ENCODE results near the gene SEC16A.

The SEC16A gene, protein sequence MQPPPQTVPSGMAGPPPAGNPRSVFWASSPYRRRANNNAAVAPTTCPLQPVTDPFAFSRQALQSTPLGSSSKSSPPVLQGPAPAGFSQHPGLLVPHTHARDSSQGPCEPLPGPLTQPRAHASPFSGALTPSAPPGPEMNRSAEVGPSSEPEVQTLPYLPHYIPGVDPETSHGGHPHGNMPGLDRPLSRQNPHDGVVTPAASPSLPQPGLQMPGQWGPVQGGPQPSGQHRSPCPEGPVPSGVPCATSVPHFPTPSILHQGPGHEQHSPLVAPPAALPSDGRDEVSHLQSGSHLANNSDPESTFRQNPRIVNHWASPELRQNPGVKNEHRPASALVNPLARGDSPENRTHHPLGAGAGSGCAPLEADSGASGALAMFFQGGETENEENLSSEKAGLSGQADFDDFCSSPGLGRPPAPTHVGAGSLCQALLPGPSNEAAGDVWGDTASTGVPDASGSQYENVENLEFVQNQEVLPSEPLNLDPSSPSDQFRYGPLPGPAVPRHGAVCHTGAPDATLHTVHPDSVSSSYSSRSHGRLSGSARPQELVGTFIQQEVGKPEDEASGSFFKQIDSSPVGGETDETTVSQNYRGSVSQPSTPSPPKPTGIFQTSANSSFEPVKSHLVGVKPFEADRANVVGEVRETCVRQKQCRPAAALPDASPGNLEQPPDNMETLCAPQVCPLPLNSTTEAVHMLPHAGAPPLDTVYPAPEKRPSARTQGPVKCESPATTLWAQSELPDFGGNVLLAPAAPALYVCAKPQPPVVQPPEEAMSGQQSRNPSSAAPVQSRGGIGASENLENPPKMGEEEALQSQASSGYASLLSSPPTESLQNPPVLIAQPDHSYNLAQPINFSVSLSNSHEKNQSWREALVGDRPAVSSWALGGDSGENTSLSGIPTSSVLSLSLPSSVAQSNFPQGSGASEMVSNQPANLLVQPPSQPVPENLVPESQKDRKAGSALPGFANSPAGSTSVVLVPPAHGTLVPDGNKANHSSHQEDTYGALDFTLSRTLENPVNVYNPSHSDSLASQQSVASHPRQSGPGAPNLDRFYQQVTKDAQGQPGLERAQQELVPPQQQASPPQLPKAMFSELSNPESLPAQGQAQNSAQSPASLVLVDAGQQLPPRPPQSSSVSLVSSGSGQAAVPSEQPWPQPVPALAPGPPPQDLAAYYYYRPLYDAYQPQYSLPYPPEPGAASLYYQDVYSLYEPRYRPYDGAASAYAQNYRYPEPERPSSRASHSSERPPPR (N-terminal part only)

DNA sequence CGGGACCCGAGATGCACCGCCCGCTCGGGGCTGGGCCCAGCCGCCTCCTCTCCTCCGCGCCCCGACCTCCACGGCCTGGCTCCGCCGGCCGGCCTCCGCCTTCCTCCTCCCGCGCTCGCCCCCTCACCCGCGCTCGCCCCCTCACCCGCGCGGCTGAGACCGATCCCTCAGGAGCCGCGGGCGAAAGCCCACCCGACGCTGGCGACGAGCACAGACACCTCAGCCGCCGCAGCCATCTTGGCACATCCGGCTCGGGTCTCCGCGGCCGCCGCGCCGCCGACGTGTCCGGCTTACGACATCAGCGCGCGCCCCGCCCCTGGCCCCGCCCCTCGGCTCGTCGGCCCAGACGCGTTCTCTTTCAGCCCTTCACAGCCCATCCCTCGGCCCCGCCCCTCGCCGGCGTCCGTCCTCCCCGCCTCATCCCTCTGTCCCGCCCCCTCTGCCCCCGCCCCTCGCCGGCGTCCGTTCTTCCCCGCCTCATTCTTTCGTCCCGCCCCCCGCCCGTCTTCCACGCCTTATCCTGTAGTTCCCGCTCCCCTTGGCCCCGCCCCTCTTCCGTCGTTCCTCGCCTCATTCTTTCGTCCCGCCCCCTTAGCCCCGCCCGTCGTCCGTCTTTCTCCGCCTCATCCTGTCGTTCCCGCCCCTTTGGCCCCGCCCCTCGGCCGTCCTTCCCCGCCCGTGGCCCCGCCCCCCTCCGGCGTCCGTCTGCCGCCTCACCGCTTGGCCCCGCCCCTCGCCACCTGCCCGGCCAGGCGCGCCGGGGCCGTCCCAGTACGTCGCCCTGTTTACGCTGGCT, at the start of gene SEC16A:
TSS of gene SEC16A (minus strand) at position 248 of the 796 bp plus-strand sequence. CDS start 5,425 bp downstream, outside the sequence.
- peak; percentile 98 for DNase-seq (ENCODE audit: insufficient read length, low spot score)
- FAIRE-seq: no peak

DNA sequence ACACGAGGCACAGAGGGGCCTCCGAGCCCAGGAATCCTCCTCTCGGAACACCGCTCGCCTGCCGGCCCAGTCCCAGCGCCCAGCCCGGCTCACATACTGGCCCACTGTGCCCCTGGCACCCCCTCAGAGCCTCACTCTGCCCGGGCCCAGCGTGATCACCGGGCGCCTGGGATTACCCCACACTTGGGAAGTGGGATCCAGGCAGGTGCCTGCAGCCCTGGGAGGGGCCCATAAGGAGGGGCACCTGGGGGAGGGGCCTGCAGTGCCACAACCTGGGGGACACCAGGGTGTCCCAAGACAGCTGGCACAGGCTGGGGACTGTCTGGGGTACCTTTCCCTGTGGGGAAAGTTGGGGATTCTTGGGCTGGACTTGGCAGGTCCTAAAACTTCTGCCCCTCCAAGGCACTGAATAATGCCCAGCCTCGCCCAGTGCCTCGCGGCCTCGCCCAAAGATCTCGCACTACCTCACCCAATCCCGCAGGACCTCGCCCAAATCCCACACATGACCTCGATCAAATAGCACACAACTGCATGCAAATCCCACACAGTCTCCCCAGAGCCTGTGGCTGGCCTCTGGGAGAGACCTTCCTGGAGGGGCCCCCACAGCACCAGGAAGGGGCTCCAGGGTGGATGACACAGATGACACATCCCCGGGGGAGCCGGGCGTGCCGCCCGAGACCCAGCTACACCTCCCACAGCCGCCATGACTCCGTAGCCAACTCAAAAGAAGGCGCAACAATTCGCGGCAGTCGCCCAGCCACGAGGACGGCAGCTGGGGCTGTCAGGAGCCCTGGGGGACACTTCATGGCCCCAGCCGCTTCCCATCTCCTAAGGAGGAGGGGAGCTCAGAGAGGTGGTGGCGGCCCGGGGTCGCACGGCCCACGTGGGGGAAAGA, 49.3 kb upstream of the SEC16A start:
- FAIRE-seq: no peak

More for the DNA sequence above, at the start of gene SEC16A:
- peak; percentile 94 for TF ChIP-seq POLR2A (IDR thresholded peaks at IDR 0.05; ENCODE audit: low read depth, low read length)

DNA sequence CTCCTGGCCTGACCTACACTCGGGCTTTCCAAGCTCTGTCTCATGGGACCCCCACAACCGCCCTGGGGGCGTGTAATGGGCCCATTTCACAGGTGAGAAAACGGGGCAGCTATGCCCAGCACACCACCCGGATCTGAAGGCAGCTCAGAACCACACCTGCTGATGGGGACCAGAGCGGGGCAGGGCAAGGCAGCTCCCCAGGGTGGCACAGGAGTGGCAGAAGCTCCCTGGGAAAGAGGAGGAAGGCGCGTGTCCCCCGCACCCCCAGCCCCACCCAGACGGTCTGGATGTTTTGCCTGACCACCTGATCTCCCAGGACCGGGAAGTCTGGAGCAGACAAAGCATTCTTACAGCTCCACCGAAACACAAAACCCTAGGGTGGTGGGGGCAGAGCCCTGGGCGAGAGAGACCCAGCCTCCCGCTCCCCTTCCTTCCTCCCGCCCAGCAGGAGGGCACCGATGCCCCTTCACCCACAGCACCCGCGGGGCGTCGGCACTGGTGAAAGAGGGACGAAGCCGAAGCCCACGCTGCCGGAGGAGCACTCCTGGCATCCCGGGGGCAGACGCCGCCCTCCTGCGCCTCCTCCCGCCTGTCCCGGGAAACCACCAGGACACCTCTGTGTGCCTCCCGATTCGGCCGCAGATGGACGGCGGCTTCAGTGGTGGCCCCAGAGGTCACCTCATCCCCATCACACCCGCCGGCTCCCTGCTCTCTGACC, 48.5 kb upstream of the SEC16A start:
- TF ChIP-seq POLR2A (IDR thresholded peaks at IDR 0.05; ENCODE audit: low read depth, low read length): no peak
- FAIRE-seq (no peak), DNase-seq (ENCODE audit: insufficient read length, low spot score) (no peak)

More for the DNA sequence above, 49.3 kb upstream of the SEC16A start:
- no peak for DNase-seq (ENCODE audit: insufficient read length, low spot score)
- TF ChIP-seq POLR2A (IDR thresholded peaks at IDR 0.05; ENCODE audit: low read depth, low read length): no peak

DNA sequence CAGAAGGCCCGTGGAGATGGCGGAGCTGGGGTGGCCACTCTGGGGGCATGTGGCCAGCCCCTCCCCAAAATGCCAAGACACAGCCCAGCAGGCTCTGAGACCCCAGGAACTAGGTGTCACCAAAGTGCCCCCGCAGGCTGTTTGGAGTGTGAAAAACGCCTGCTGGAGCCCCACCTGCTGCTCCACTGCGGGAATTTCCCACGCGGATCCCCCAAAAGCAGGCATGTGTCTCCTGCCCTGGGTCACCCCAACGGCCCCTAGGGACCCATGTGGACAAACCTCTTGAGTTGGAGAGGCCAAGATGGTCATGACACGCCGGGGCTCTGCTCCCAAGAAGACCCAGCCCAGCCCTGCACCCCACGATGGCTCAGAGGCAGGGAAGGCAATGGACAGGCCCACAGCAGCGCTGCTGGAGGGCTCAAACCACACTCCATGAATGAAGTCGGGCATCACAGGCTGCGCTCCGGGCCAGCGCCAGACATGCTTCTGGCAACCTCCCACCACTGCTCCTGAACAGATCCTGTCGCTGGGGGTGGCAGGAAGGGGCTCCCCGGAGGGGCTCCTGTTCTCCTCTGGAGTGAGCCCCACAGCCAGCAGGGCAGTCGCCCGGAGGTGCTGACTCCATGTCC, 47.7 kb upstream of the SEC16A start:
- DNase-seq (ENCODE audit: insufficient read length, low spot score) (no peak), FAIRE-seq (no peak)
- no peak for TF ChIP-seq POLR2A (IDR thresholded peaks at IDR 0.05; ENCODE audit: low read depth, low read length)

DNA sequence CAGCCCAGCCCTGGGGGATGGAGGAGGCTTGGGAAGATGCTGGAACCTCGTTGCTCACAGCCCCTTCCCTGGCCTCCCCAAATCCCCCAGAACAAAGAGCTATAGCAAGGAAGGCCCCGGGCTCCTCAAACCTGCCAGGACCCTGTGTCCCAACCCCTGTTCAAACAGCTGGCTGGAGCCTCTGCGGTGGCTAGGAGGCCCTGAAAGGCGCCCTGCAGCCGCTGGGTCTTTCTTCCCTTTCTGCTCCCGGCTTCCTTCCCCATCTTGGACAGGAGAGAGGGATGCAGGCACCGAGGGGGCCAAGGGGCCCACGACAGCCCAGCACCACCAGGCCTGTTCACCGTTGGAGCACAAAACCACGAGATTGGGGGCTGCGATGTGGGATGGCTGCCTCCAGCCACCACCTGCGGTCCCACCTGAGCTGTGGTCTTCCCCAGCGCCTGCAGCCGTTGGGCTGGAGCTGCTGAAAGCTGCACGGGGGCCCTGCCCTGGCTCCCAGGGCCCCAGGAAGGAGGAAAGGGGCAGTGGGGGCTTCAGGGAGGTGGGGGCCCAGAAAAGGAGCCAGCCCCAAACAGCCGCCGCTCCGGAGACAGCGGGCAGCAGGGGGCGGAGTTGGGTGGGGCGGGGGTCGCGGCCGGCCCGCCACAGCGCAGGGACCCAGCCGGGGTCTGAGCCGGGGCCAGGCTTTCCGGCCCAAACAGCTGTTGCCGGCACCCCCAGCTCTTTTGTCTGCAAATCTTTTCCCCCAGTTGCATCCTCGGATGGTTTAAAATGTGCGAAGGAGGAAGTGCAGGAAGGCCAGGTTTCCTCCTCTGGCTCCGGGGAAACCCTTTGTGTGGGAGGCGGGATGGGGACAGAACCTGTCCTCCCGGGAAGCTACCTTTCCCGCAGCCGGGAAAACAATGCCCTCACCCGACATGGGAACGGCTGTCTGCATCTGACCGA, 46.9 kb upstream of the SEC16A start:
- DNase-seq (ENCODE audit: insufficient read length, low spot score): no peak
- no peak for TF ChIP-seq POLR2A (IDR thresholded peaks at IDR 0.05; ENCODE audit: low read depth, low read length)
- no peak for FAIRE-seq

DNA sequence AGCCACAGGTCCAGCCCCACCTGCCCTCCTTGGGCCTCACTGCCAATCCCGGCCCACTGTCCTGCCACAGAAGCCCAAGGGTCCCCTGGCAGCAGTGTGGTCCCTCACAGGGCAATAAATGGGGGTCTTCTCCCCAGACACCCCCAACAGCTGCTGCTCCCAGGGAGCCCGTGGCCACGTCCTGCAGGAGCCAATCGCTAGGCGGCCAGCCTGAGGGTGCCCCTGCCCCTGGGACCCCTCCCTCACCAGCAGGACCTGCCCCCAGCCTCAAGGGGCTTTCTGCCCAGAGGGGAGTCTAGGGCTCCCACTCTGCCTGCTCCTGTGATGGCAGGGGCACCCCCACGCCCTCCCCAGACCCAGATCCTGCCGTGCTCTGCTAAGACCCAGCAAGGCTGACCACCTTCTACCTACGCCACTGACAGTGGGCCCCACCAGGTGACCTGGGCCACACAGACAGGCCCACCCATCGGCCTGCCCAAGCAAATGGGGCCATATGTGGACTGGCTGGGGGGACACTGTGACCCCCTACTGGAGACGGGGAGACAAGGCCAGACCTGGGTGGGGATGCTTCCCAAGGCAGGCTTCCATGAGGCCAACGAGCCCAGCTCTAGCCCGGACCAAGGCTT, 46.0 kb upstream of the SEC16A start:
- no peak for DNase-seq (ENCODE audit: insufficient read length, low spot score)
- TF ChIP-seq POLR2A (IDR thresholded peaks at IDR 0.05; ENCODE audit: low read depth, low read length): no peak
- FAIRE-seq: no peak

DNA sequence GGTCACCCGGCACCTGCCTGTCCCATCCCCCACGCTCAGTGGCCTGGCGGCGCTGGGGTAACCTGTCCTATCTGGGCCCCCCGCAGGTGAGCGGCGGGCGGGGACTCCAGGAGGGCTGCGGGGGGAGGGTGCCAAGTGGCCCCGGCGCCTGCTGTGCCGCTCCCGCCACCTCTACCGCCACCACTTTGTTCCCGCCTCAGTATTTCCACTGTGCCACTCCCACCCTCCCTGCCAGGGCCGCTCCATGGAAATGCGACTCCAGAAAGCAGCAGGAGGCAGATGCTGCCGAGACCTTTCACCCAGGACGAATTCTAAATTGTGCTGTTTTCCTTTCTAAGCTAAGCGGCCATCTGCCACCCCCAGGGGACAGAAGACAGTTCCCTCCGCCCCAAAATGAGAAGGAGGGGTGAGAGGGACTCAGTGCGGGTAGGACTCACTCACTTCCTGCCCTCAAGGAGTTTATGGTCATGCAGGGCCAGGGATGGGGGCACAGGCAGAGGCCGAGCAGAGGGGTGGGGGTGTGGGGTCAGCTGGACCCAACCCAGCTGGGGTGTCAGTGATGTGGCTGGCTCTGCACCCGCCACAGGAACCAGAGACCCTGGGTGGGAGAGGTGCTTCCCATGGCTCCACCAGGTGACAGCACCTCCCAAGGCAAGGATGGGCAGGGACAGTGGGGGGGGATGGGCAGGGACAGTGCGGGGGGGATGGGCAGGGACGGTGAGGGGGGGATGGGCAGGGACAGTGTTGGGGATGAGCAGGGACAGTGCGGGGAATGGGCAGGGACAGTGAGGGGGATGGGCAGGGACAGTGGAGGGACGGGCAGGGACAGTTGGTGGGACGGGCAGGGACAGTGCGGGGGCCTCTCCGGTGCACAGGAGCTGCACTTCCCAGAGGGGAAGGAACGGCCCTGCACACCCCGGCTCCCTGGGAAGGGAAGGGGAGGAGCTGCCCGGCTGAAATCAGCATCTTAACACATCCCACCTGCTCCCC, 45.2 kb upstream of the SEC16A start:
- peak; percentile 78 for DNase-seq (ENCODE audit: insufficient read length, low spot score)
- FAIRE-seq: no peak
- no peak for TF ChIP-seq POLR2A (IDR thresholded peaks at IDR 0.05; ENCODE audit: low read depth, low read length)

DNA sequence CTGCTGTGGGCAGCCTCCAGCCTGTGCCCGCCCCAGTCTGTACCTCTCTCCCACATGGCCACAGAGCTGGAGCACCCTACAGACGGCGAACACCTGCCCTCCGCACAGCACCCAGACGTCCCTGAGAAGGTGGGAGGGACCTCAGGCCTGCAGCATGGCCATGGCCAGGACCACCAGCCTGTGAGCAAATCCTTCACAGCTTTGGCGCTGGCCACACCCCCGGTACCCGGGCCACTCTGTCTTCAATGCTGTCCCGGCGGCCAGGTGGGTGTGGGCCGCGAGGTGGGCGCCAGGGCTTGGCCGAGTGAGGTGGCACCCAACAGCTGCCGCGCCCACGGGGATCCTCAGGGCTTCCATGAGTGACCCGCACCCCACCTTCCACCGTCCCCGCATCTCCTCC, 44.3 kb upstream of the SEC16A start:
- no peak for TF ChIP-seq POLR2A (IDR thresholded peaks at IDR 0.05; ENCODE audit: low read depth, low read length)
- DNase-seq (ENCODE audit: insufficient read length, low spot score) (no peak), FAIRE-seq (no peak)

DNA sequence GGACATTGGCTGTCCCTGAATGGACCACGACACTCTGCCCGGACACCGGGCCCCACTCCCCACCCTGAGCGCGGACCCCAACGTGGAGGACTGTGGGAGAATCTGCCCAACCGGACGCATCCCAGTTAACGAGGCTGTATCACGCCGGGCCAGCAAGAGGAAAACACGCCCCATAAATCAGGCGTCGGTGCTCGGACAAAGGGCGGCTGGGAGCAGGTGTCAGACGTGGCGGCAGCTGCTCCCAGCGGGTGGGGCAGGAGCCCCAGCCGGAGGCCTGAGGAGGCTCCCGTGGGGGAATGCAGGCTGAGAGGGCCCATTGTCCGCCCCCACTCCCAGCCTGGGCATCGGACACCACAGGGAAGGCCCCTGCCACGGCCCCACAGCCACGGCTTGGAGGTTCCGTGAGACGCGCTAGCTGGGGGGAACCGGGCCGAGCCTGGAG, 43.8 kb upstream of the SEC16A start:
- DNase-seq (ENCODE audit: insufficient read length, low spot score) (no peak), FAIRE-seq (no peak)
- TF ChIP-seq POLR2A (IDR thresholded peaks at IDR 0.05; ENCODE audit: low read depth, low read length): no peak

All from H54 (cell line).